HG03135 (cell line): Measurements from ENCODE around the gene HOXC10.

Experiments
- ATAC-seq: cut with Tn5 transposase; IDR thresholded peaks from one replicate; pipeline ENCODE4 v1.9.1; 2021; ENCODE audit warnings: mild to moderate bottlenecking, moderate library complexity; ENCODE audit not compliant: unreplicated experiment

The HOXC10 gene

GRCh38 chr12:53984901-53985691 lies at the start of gene HOXC10:
Gene HOXC10 (plus strand): TSS chr12:53985146. CDS start chr12:53985260, 114 bp downstream.
- ATAC-seq, result no peak

- no peak for ATAC-seq
Measured at GRCh38 chr12:53935383-53936341, 49.3 kb upstream of the HOXC10 start.

GRCh38 chr12:53937099-53937498 lies 47.8 kb upstream of the HOXC10 start:
- ATAC-seq, result no peak

GRCh38 chr12:53937596-53938325 lies 47.2 kb upstream of the HOXC10 start:
- ATAC-seq, result no peak

GRCh38 chr12:53938326-53939140 lies 46.4 kb upstream of the HOXC10 start, which contains the start of gene HOXC13:
Gene HOXC13 (plus strand): TSS chr12:53938831. CDS start chr12:53938907, 76 bp downstream.
- no peak for ATAC-seq

GRCh38 chr12:53939141-53940108 lies 45.5 kb upstream of the HOXC10 start:
- ATAC-seq, result no peak

- ATAC-seq, result no peak
Measured at GRCh38 chr12:53940443-53941014, 44.4 kb upstream of the HOXC10 start.

GRCh38 chr12:53941187-53941586 lies 43.8 kb upstream of the HOXC10 start:
- no peak for ATAC-seq

GRCh38 chr12:53941750-53942149 lies 43.2 kb upstream of the HOXC10 start:
- ATAC-seq, result no peak

- no peak for ATAC-seq
Measured at GRCh38 chr12:53942467-53942997, 42.4 kb upstream of the HOXC10 start.

GRCh38 chr12:53944209-53944608 lies 40.7 kb upstream of the HOXC10 start:
- ATAC-seq, result no peak

- ATAC-seq, result no peak
Measured at GRCh38 chr12:53944907-53945847, 39.8 kb upstream of the HOXC10 start.

GRCh38 chr12:53947743-53948142 lies 37.2 kb upstream of the HOXC10 start:
- no peak for ATAC-seq

GRCh38 chr12:53948650-53949593 lies 36.0 kb upstream of the HOXC10 start:
- no peak for ATAC-seq

- ATAC-seq, result no peak
Measured at GRCh38 chr12:53949631-53950436, 35.1 kb upstream of the HOXC10 start.
